ENCODE results near the gene PELO. TPM values are rescaled to one million over a fixed set of nuclear protein-coding genes. Genes with fewer than 3 reads are reported as not detected.

Gene PELO
- total RNA-seq, 1 donor from 2014 or later: 82.4 TPM

- Mint-ChIP-seq H3K4me1 (ENCODE audit: unreplicated experiment) (peaks cover 28% of the 10 kb centered on the region), H3K27ac (ENCODE audit: unreplicated experiment) (no peak overlapping the region), H3K36me3 (ENCODE audit: unreplicated experiment) (peaks cover 22% of the 10 kb centered on the region), H3K4me3 (ENCODE audit: unreplicated experiment) (no peak overlapping the region), H3K9me3 (ENCODE audit: unreplicated experiment) (peaks cover 8% of the 10 kb centered on the region), H3K27me3 (ENCODE audit: unreplicated experiment) (no peaks in the 10 kb centered on the region)
- TF ChIP-seq CTCF (IDR thresholded peaks at IDR 0.05): no peak
- no peak for DNase-seq (ENCODE audit: extremely low spot score, unreplicated experiment)
Measured at GRCh38 chr5:52829664-52830063, 41.9 kb downstream of the PELO start.

DNA sequence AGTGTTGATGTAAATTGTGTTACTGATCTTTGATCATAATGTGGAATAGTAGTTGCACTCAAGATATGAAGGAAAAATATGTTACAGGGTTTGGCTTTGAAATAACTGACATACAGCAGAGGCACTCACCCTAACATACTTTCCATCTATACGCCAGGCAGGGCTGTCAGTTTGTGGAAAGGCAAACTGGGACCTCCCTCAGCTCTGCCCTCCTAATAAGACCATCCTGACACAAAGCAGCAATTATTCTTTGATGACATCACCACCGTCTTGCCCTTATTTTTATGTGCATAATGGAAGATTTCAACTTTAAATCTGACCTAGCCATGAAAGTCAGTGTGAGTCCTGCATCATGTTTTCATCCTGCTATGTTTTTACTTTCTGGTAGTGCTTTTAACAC lies 42.9 kb downstream of the PELO start:
- H3K4me3 Mint-ChIP-seq (ENCODE audit: unreplicated experiment): no peak overlapping the region
- H3K9me3 Mint-ChIP-seq (ENCODE audit: unreplicated experiment): peaks cover 8% of the 10 kb centered on the region
- H3K36me3 Mint-ChIP-seq (ENCODE audit: unreplicated experiment): peaks cover 23% of the 10 kb centered on the region
- H3K27me3 Mint-ChIP-seq (ENCODE audit: unreplicated experiment): no peaks in the 10 kb centered on the region
- H3K27ac Mint-ChIP-seq (ENCODE audit: unreplicated experiment): peak overlapping the region; percentile 34
- H3K4me1 Mint-ChIP-seq (ENCODE audit: unreplicated experiment): peaks cover 29% of the 10 kb centered on the region
- TF ChIP-seq CTCF (IDR thresholded peaks at IDR 0.05): no peak
- DNase-seq (ENCODE audit: extremely low spot score, unreplicated experiment): no peak

- H3K27me3 Mint-ChIP-seq (ENCODE audit: unreplicated experiment): no peaks in the 10 kb centered on the region
- DNase-seq (ENCODE audit: extremely low spot score, unreplicated experiment): no peak
- peaks cover 21% of the 10 kb centered on the region for H3K36me3 Mint-ChIP-seq (ENCODE audit: unreplicated experiment)
- H3K27ac Mint-ChIP-seq (ENCODE audit: unreplicated experiment): peak overlapping the region; percentile 9
- peaks cover 8% of the 10 kb centered on the region for H3K9me3 Mint-ChIP-seq (ENCODE audit: unreplicated experiment)
- TF ChIP-seq CTCF (IDR thresholded peaks at IDR 0.05): no peak
- no peak overlapping the region for H3K4me3 Mint-ChIP-seq (ENCODE audit: unreplicated experiment)
- peaks cover 42% of the 10 kb centered on the region for H3K4me1 Mint-ChIP-seq (ENCODE audit: unreplicated experiment)
Measured at GRCh38 chr5:52831786-52832511, 44.2 kb downstream of the PELO start.

DNA sequence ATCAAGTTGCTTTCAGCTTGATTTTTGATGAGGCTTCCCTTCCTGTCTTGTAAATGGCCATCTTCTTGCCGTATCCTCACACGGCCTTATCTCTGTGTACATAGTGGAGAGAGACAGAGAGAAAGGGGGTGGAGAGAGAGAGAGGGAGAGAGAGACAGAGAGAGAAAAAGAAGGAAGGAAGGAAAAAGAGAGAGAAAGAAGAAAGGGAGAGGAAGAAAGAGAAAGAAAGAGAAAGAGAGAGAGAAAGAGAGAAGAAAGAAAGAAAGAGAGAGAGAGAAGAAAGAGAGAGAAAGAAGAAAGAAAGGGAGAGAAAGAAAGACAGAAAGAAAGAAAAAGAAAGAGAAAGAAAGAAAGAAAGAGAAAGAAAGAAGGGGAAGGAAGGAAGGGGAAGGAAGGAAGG lies 46.6 kb downstream of the PELO start:
- H3K27me3 Mint-ChIP-seq (ENCODE audit: unreplicated experiment): no peaks in the 10 kb centered on the region
- TF ChIP-seq CTCF (IDR thresholded peaks at IDR 0.05): no peak

GRCh38 chr5:52837068-52837467 lies 49.4 kb downstream of the PELO start:
- Mint-ChIP-seq H3K9me3 (ENCODE audit: unreplicated experiment) (no peaks in the 10 kb centered on the region), H3K27me3 (ENCODE audit: unreplicated experiment) (no peaks in the 10 kb centered on the region), H3K27ac (ENCODE audit: unreplicated experiment) (peak overlapping the region; percentile 95), H3K36me3 (ENCODE audit: unreplicated experiment) (peaks cover 8% of the 10 kb centered on the region), H3K4me3 (ENCODE audit: unreplicated experiment) (peak overlapping the region; percentile 49), H3K4me1 (ENCODE audit: unreplicated experiment) (peaks cover 69% of the 10 kb centered on the region)
- no peak for DNase-seq (ENCODE audit: extremely low spot score, unreplicated experiment)
- TF ChIP-seq CTCF (IDR thresholded peaks at IDR 0.05): peak; percentile 49

More for the DNA sequence above, 46.6 kb downstream of the PELO start:
- H3K27ac Mint-ChIP-seq (ENCODE audit: unreplicated experiment): peak overlapping the region; percentile 70
- H3K9me3 Mint-ChIP-seq (ENCODE audit: unreplicated experiment): no peaks in the 10 kb centered on the region
- H3K4me3 Mint-ChIP-seq (ENCODE audit: unreplicated experiment): no peak overlapping the region
- DNase-seq (ENCODE audit: extremely low spot score, unreplicated experiment): no peak
- peaks cover 8% of the 10 kb centered on the region for H3K36me3 Mint-ChIP-seq (ENCODE audit: unreplicated experiment)
- H3K4me1 Mint-ChIP-seq (ENCODE audit: unreplicated experiment): peaks cover 60% of the 10 kb centered on the region

Other genes starting within 250 kb of the PELO start
- gene ITGA1, start within 50 bp of the PELO start, total RNA-seq: 143 and 150 TPM in 2 replicates
- gene ITGA2, start 201.4 kb downstream of the PELO start, total RNA-seq: 0.30 and 0.44 TPM in 2 replicates